Measurements from ENCODE around the gene ZAP70. TPM values are rescaled to one million over a fixed set of nuclear protein-coding genes. Genes with fewer than 3 reads are reported as not detected.

ZAP70 gene
- total RNA-seq, 1 experiment from 2014 or later, result 0.61 TPM

DNA sequence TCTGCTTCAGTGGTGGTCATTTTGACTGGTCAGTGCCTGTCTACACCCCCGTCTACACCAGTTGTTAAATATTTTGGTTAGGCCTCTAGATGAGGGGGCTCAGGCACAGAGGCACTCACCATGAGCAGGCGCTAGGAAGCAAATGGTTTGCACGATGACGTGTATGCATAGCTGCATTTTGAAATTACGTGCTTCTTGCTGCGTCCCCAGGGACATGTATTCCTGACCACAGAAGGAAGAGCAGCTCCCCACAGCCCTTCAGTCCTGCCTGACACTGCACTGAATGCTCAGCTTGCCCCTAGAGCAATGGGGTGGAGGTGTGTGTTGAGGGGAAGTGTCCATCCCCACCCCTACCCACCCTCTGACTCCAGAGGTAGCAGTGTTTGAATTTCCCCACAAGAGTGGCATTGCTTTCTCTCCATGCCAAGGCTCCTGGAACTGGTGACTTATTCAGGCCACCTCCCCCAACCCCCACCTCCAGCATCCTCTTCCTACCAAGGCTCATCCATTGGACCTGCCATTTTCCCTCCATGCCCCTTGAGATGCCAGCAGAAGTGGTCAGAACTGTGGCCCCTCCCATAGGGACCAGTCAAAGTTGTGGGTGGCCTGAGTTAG, 11.4 kb upstream of the ZAP70 start:
- Mint-ChIP-seq H3K27ac (no peak overlapping the region), H3K9me3 (no peaks in the 10 kb centered on the region), H3K4me3 (no peak overlapping the region), H3K27me3 (ENCODE audit: low read depth) (peaks cover 6% of the 10 kb centered on the region; the same call in 1 of the 2 replicates), H3K36me3 (no peaks in the 10 kb centered on the region), H3K4me1 (peaks cover 16% of the 10 kb centered on the region)
- ChIA-PET CTCF (interaction anchor here (1.2 to 7.3 kb wide), 6 partner anchors 10 to 111 kb away, joined by 4 to 124 read pairs (median 40); partner anchors contain the start of genes ACTR1B and ZAP70), POLR2A (no interaction called here)
- no peak for DNase-seq (ENCODE audit: low spot score)
- no peak for ATAC-seq
- TF ChIP-seq, protein P1, sequence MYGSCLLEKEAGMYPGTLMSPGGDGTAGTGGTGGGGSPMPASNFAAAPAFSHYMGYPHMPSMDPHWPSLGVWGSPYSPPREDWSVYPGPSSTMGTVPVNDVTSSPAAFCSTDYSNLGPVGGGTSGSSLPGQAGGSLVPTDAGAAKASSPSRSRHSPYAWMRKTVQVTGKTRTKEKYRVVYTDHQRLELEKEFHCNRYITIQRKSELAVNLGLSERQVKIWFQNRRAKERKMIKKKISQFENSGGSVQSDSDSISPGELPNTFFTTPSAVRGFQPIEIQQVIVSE (CRISPR knock-in tag; IDR thresholded peaks at IDR 0.05; ENCODE audit: borderline replicate concordance), result no peak
- TF ChIP-seq ZNF121 (CRISPR knock-in tag; IDR thresholded peaks at IDR 0.05) (no peak), ETV6 (CRISPR knock-in tag; IDR thresholded peaks at IDR 0.05) (no peak), TEAD4 (CRISPR knock-in tag; IDR thresholded peaks at IDR 0.05) (no peak), SP1 (CRISPR knock-in tag; conservative IDR thresholded peaks at IDR 0.05) (no peak), JAZF1 (CRISPR knock-in tag; IDR thresholded peaks at IDR 0.05) (no peak), ZNF416 (CRISPR knock-in tag; IDR thresholded peaks at IDR 0.05) (no peak), GTF2I (CRISPR knock-in tag; conservative IDR thresholded peaks at IDR 0.05) (no peak), ELF4 (CRISPR knock-in tag; IDR thresholded peaks at IDR 0.05; ENCODE audit: low read depth) (no peak), NR3C1 (CRISPR knock-in tag; conservative IDR thresholded peaks at IDR 0.05; ENCODE audit: low read depth) (no peak), CREB1 (CRISPR knock-in tag; IDR thresholded peaks at IDR 0.05) (no peak), CBFB (CRISPR knock-in tag; IDR thresholded peaks at IDR 0.05; ENCODE audit: low read depth) (no peak), GRHL2 (CRISPR knock-in tag; IDR thresholded peaks at IDR 0.05; ENCODE audit: insufficient replicate concordance, severe bottlenecking) (no peak), ZNF219 (CRISPR knock-in tag; IDR thresholded peaks at IDR 0.05; ENCODE audit: borderline replicate concordance) (no peak), ZNF232 (CRISPR knock-in tag; IDR thresholded peaks at IDR 0.05) (no peak)
- TF ChIP-seq, protein P2, sequence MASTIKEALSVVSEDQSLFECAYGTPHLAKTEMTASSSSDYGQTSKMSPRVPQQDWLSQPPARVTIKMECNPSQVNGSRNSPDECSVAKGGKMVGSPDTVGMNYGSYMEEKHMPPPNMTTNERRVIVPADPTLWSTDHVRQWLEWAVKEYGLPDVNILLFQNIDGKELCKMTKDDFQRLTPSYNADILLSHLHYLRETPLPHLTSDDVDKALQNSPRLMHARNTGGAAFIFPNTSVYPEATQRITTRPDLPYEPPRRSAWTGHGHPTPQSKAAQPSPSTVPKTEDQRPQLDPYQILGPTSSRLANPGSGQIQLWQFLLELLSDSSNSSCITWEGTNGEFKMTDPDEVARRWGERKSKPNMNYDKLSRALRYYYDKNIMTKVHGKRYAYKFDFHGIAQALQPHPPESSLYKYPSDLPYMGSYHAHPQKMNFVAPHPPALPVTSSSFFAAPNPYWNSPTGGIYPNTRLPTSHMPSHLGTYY (CRISPR knock-in tag; IDR thresholded peaks at IDR 0.05), result no peak
- TF ChIP-seq, protein P3, sequence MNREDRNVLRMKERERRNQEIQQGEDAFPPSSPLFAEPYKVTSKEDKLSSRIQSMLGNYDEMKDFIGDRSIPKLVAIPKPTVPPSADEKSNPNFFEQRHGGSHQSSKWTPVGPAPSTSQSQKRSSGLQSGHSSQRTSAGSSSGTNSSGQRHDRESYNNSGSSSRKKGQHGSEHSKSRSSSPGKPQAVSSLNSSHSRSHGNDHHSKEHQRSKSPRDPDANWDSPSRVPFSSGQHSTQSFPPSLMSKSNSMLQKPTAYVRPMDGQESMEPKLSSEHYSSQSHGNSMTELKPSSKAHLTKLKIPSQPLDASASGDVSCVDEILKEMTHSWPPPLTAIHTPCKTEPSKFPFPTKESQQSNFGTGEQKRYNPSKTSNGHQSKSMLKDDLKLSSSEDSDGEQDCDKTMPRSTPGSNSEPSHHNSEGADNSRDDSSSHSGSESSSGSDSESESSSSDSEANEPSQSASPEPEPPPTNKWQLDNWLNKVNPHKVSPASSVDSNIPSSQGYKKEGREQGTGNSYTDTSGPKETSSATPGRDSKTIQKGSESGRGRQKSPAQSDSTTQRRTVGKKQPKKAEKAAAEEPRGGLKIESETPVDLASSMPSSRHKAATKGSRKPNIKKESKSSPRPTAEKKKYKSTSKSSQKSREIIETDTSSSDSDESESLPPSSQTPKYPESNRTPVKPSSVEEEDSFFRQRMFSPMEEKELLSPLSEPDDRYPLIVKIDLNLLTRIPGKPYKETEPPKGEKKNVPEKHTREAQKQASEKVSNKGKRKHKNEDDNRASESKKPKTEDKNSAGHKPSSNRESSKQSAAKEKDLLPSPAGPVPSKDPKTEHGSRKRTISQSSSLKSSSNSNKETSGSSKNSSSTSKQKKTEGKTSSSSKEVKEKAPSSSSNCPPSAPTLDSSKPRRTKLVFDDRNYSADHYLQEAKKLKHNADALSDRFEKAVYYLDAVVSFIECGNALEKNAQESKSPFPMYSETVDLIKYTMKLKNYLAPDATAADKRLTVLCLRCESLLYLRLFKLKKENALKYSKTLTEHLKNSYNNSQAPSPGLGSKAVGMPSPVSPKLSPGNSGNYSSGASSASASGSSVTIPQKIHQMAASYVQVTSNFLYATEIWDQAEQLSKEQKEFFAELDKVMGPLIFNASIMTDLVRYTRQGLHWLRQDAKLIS (CRISPR knock-in tag; IDR thresholded peaks at IDR 0.05; ENCODE audit: borderline replicate concordance), result no peak
- TF ChIP-seq, protein P4, sequence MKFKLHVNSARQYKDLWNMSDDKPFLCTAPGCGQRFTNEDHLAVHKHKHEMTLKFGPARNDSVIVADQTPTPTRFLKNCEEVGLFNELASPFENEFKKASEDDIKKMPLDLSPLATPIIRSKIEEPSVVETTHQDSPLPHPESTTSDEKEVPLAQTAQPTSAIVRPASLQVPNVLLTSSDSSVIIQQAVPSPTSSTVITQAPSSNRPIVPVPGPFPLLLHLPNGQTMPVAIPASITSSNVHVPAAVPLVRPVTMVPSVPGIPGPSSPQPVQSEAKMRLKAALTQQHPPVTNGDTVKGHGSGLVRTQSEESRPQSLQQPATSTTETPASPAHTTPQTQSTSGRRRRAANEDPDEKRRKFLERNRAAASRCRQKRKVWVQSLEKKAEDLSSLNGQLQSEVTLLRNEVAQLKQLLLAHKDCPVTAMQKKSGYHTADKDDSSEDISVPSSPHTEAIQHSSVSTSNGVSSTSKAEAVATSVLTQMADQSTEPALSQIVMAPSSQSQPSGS (CRISPR knock-in tag; IDR thresholded peaks at IDR 0.05; ENCODE audit: borderline replicate concordance, low read depth), result no peak
- TF ChIP-seq, protein P5, sequence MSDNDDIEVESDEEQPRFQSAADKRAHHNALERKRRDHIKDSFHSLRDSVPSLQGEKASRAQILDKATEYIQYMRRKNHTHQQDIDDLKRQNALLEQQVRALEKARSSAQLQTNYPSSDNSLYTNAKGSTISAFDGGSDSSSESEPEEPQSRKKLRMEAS (CRISPR knock-in tag; IDR thresholded peaks at IDR 0.05), result no peak
- TF ChIP-seq, protein P6, sequence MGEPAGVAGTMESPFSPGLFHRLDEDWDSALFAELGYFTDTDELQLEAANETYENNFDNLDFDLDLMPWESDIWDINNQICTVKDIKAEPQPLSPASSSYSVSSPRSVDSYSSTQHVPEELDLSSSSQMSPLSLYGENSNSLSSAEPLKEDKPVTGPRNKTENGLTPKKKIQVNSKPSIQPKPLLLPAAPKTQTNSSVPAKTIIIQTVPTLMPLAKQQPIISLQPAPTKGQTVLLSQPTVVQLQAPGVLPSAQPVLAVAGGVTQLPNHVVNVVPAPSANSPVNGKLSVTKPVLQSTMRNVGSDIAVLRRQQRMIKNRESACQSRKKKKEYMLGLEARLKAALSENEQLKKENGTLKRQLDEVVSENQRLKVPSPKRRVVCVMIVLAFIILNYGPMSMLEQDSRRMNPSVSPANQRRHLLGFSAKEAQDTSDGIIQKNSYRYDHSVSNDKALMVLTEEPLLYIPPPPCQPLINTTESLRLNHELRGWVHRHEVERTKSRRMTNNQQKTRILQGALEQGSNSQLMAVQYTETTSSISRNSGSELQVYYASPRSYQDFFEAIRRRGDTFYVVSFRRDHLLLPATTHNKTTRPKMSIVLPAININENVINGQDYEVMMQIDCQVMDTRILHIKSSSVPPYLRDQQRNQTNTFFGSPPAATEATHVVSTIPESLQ (CRISPR knock-in tag; IDR thresholded peaks at IDR 0.05), result no peak

Data from WTC11 (cell line).